Panc1 (cell line): Measurements from ENCODE around the gene ANO1. TPM values are rescaled to one million over a fixed set of nuclear protein-coding genes. Genes with fewer than 3 reads are reported as not detected.

Experiments used
- ATAC-seq: fragments of 200-7000 bp; cut with Tn5 transposase; 2 replicates; pipeline ENCODE4 v1.9.1; 2020; ENCODE audit warnings: mild to moderate bottlenecking, moderate library complexity
- BruUV-seq: library from RNA; stranded (reverse); fragments of 400-500 nt; replicated peaks from 2 replicates; lab custom pipeline; 2021; lab: Mats Ljungman, UMichigan
- CTCF ChIA-PET: fragments of 300-600 bp; sonication (Branson Sonifier 250); formaldehyde crosslinking; loops from one replicate; lab custom pipeline; 2022; ENCODE audit warnings: antibody characterized with exemption; lab: Charles Lee
- POLR2A ChIA-PET: fragments of 300-600 bp; sonication (Branson Sonifier 250); formaldehyde crosslinking; loops from one replicate; lab custom pipeline; 2022; ENCODE audit warnings: antibody characterized with exemption; lab: Charles Lee
- DNase-seq: peaks from one replicate; pipeline ENCODE4 v3.0.0-alpha.2; 2010; ENCODE audit warnings: low read depth, low spot score
- H3K27ac ChIP-seq: 2 replicates; pipeline ENCODE4 v1.5.1; 2011; ENCODE audit warnings: mild to moderate bottlenecking, low read length, inconsistent platforms
- H3K27me3 ChIP-seq: fragments of 200-500 bp; sonication (Bioruptor generic); 2 replicates; pipeline ENCODE4 v1.6.0; 2014; ENCODE audit warnings: low read length, inconsistent platforms; ENCODE audit not compliant: control insufficient read depth, insufficient read depth
- H3K36me3 ChIP-seq: fragments of 200-500 bp; sonication (Bioruptor generic); 2 replicates; pipeline ENCODE4 v1.5.1; 2014; ENCODE audit warnings: inconsistent platforms, mild to moderate bottlenecking, low read length, moderate library complexity; ENCODE audit not compliant: control insufficient read depth, insufficient read depth
- H3K4me1 ChIP-seq: 2 replicates; pipeline ENCODE4 v1.5.1; 2011; ENCODE audit warnings: inconsistent platforms, mild to moderate bottlenecking, low read length, moderate library complexity; ENCODE audit not compliant: control insufficient read depth, insufficient read depth
- H3K4me3 ChIP-seq, 2 experiments: 2 replicates each; pipeline ENCODE4 v1.5.1; 2011 to 2012; ENCODE audit warnings: low read depth in 2 of 2, low read length in 2 of 2, mild to moderate bottlenecking in 2 of 2, inconsistent platforms in 1 of 2, moderate library complexity in 1 of 2
- H3K9me3 ChIP-seq: fragments of 200-500 bp; sonication (Bioruptor generic); 2 replicates; pipeline ENCODE4 v1.5.1; 2014; ENCODE audit warnings: low read depth, mild to moderate bottlenecking, inconsistent platforms, low read length, moderate library complexity; ENCODE audit not compliant: control insufficient read depth, insufficient read depth
- CTCF ChIP-seq: fragments of 450-650 bp; IDR thresholded peaks from 2 replicates; pipeline ENCODE4 v1.5.1; 2017; ENCODE audit warnings: mild to moderate bottlenecking
- POLR2AphosphoS5 ChIP-seq: IDR thresholded peaks from 2 replicates; pipeline ENCODE4 v1.6.1; 2012; ENCODE audit warnings: mild to moderate bottlenecking, low read depth, low read length, moderate library complexity
- REST ChIP-seq, 2 experiments: IDR thresholded peaks; 2 replicates each; pipeline ENCODE4 v1.6.1; 2011 to 2012; ENCODE audit warnings: low read depth in 2 of 2, control low read depth in 1 of 2, low read length in 1 of 2, mild to moderate bottlenecking in 1 of 2, moderate library complexity in 1 of 2; ENCODE audit not compliant: insufficient read depth in 1 of 2
- SIN3A ChIP-seq: IDR thresholded peaks from 2 replicates; pipeline ENCODE4 v1.6.1; 2012; ENCODE audit warnings: low read depth, mild to moderate bottlenecking, low read length, moderate library complexity, borderline replicate concordance; ENCODE audit not compliant: insufficient read depth
- TCF7L2 ChIP-seq: IDR thresholded peaks from 2 replicates; pipeline ENCODE4 v1.6.1; 2011; ENCODE audit warnings: mild to moderate bottlenecking, low read depth, low read length, inconsistent platforms
- in situ Hi-C: cut with HindIII; loops from 2 replicates; pipeline ENCODE4 v1.10.0; 2016; ENCODE audit warnings: low sequenced_read_pairs, low pct_unique_long_range_greater_than_20kb
- intact Hi-C: fragments of 100-400 bp; cut with micrococcal nuclease; formaldehyde crosslinking; loops from one replicate; pipeline ENCODE4 v1.10.0; 2022; ENCODE audit not compliant: unreplicated experiment
- total RNA-seq: library from RNA; stranded (reverse); gene quantifications from one replicate; pipeline ENCODE4 v1.2.1, GENCODE V29; 2021; ENCODE audit not compliant: unreplicated experiment

ANO1 gene
- total RNA-seq, 1 experiment from 2014 or later, result 2.3 TPM

- H3K4me1 ChIP-seq, result peaks cover 13% of the 10 kb centered on the region
- ATAC-seq (no peak), DNase-seq (no peak)
- H3K9me3 ChIP-seq, result no peaks in the 10 kb centered on the region; the same call in 1 of the 2 replicates
- no peak overlapping the region for H3K4me3 ChIP-seq
- intact Hi-C loops (no loop called here), in situ Hi-C loops (no loop called here)
- no peaks in the 10 kb centered on the region for H3K36me3 ChIP-seq
- BruUV-seq, result no TSS peak
- no peak for TF ChIP-seq CTCF
- H3K27me3 ChIP-seq, result no peaks in the 10 kb centered on the region
- peak overlapping the region; percentile 78 for H3K27ac ChIP-seq
- ChIA-PET CTCF (interaction anchor here (0.9 kb wide), 1 partner anchor 19 kb away, joined by 3 read pairs; no protein-coding TSS in a partner anchor), POLR2A (no interaction called here)
Observed at GRCh38 chr11:70233034-70233433, 154.9 kb downstream of the ANO1 start.

GRCh38 chr11:70233511-70233934 lies 155.4 kb downstream of the ANO1 start:
- Histone ChIP-seq H3K36me3 (no peaks in the 10 kb centered on the region), H3K4me1 (peaks cover 13% of the 10 kb centered on the region), H3K9me3 (no peaks in the 10 kb centered on the region; the same call in 1 of the 2 replicates), H3K27ac (peak overlapping the region; percentile 78; the same call in 1 of the 2 replicates), H3K4me3 (peak overlapping the region in 1 of 2 experiments; percentile 12; a peak in 1 of 4 replicates), H3K27me3 (no peaks in the 10 kb centered on the region)
- in situ Hi-C loops, result no loop called here
- ChIA-PET POLR2A (no interaction called here), CTCF (interaction anchor here (0.9 kb wide), 1 partner anchor 20 kb away, joined by 3 read pairs; no protein-coding TSS in a partner anchor)
- intact Hi-C loops, result no loop called here
- TF ChIP-seq TCF7L2 (peak; percentile 94), REST (IDR thresholded peaks at IDR 0.05; ENCODE audit: insufficient read depth in 1 of 2, low read depth in 2 of 2, low read length in 1 of 2) (no peak), POLR2AphosphoS5 (peak; percentile 57; the same call in 1 of the 2 replicates), SIN3A (no peak), CTCF (no peak)
- DNase-seq (peak; percentile 98), ATAC-seq (peak; percentile 96)
- no TSS peak for BruUV-seq
